Smooth muscle cell (in vitro differentiated cells): ENCODE data around the gene RASGRP4. TPM values are rescaled to one million over a fixed set of nuclear protein-coding genes. Genes with fewer than 3 reads are reported as not detected.

Source experiments
- DNase-seq: peaks from one replicate; lab custom pipeline; 2025; ENCODE audit not compliant: unreplicated experiment; lab: John Stamatoyannopoulos, UW
- H2AFZ ChIP-seq: fragments of 200-600 bp; sonication (generic); 2 replicates; pipeline ENCODE4 v1.6.0; 2016; ENCODE audit warnings: antibody characterized with exemption, low read depth, mild to moderate bottlenecking
- H3F3A ChIP-seq: fragments of 200-600 bp; sonication (generic); 2 replicates; pipeline ENCODE4 v1.6.0; 2017; ENCODE audit warnings: antibody characterized with exemption, low read depth
- H3K27ac ChIP-seq: fragments of 200-600 bp; sonication (generic); 2 replicates; pipeline ENCODE4 v1.5.1; 2016; ENCODE audit warnings: low read depth, mild to moderate bottlenecking
- H3K27me3 ChIP-seq: fragments of 200-600 bp; sonication (generic); 2 replicates; pipeline ENCODE4 v1.6.1; 2016; ENCODE audit warnings: low read depth, mild to moderate bottlenecking
- H3K36me3 ChIP-seq: fragments of 200-600 bp; sonication (generic); 2 replicates; pipeline ENCODE4 v1.5.1; 2016; ENCODE audit warnings: low read depth
- H3K4me1 ChIP-seq: fragments of 200-600 bp; sonication (generic); 2 replicates; pipeline ENCODE4 v1.5.1; 2016; ENCODE audit warnings: low read depth
- H3K4me2 ChIP-seq: fragments of 200-600 bp; sonication (generic); 2 replicates; pipeline ENCODE4 v1.6.0; 2016; ENCODE audit warnings: mild to moderate bottlenecking
- H3K4me3 ChIP-seq: fragments of 200-600 bp; sonication (generic); 2 replicates; pipeline ENCODE4 v1.5.1; 2016; ENCODE audit warnings: mild to moderate bottlenecking
- H3K79me2 ChIP-seq: fragments of 200-600 bp; sonication (generic); 2 replicates; pipeline ENCODE4 v1.6.0; 2016; ENCODE audit warnings: low read depth, mild to moderate bottlenecking
- H3K9ac ChIP-seq: fragments of 200-600 bp; sonication (generic); 2 replicates; pipeline ENCODE4 v1.6.0; 2016; ENCODE audit warnings: low read depth
- H3K9me3 ChIP-seq: fragments of 200-600 bp; sonication (generic); replicated peaks from 2 replicates; pipeline ENCODE4 v1.5.1; 2016; ENCODE audit warnings: low read depth
- H4K20me1 ChIP-seq: fragments of 200-600 bp; sonication (generic); 2 replicates; pipeline ENCODE4 v1.6.0; 2016; ENCODE audit warnings: low read depth
- CTCF ChIP-seq: fragments of 200-600 bp; sonication (generic); IDR thresholded peaks from 2 replicates; pipeline ENCODE4 v1.5.1; 2017; ENCODE audit warnings: borderline replicate concordance, mild to moderate bottlenecking, antibody characterized with exemption; ENCODE audit not compliant: insufficient read depth, poor library complexity, severe bottlenecking
- WGBS: methylation state at CpG from one replicate; pipeline ENCODE4 v1.1.7; 2016; ENCODE audit warnings: low lambda C conversion rate; 5-methylcytosine and 5-hydroxymethylcytosine counted together
- polyA plus RNA-seq: library from polyadenylated mRNA; unstranded; fragments of >200 nt; fragmentation: Nextera tagmentation; extraction: Ambion mirVana; gene quantifications from 2 replicates; pipeline ENCODE4 v1.2.1, GENCODE V29; 2016
- total RNA-seq: library from RNA; depleted of rRNA; stranded (reverse); fragments of >200 nt; gene quantifications from 2 replicates; pipeline ENCODE4 v1.2.3, GENCODE V29; 2014

The RASGRP4 gene
- total and polyA plus RNA-seq, 2 experiments from 2014 or later: not detected

DNA sequence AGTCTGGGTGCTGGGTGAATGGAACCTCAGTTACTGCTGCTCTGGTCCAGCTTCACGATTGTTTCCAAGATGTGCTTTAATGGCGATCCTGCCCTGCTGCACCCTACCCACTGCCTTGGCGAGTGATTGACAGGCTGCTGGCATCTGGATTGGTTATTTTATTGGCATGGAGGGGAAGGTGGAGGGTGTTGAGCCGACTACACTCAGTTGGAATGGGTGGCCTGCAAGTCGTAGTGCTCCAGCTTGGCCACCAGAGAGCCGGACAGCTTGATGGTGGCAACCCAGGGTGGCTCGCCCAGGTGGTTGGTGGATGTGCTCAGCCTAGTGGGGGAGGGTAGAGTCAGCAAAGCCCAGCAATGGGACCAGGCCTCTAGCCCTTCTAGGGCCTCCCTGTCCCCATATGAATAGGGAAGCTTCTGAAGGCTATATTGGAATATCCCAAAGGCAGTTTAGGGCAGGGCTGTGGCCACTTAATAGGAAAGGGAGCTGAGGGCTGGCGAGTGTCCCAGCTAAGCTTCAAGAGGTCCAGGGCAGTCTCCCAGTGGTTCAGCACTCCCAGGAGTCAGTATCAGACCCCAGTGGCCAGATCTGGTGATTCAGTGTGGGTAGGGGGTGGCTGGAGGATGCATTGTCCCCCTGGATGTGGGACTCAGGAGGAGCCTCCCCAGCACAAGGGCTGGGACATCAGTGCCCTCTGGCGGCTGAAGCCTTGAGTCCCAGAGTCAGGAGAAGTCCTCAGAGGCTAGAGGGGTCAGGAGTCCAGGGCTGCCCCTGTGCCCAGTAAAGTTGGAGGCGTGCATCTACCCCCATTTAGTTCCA, 41.6 kb downstream of the RASGRP4 start:
- WGBS: 84% methylated on average over 10 of the region's 10 CpGs
- H3K27ac ChIP-seq: no peak overlapping the region
- H3K4me2 ChIP-seq: no peak overlapping the region
- H3K27me3 ChIP-seq: no peaks in the 10 kb centered on the region
- no peaks in the 10 kb centered on the region for H3K9me3 ChIP-seq
- DNase-seq: no peak
- H3K36me3 ChIP-seq: no peaks in the 10 kb centered on the region
- no peaks in the 10 kb centered on the region for H3K4me1 ChIP-seq
- no peak overlapping the region for H3K4me3 ChIP-seq
- peaks cover 6% of the 10 kb centered on the region for H3F3A ChIP-seq
- TF ChIP-seq CTCF: peak; percentile 38
- H3K79me2 ChIP-seq: peaks cover 4% of the 10 kb centered on the region
- H3K9ac ChIP-seq: no peak overlapping the region
- peaks cover 80% of the 10 kb centered on the region for H4K20me1 ChIP-seq
- H2AFZ ChIP-seq: no peak overlapping the region

GRCh38 chr19:38383743-38384142, 42.3 kb downstream of the RASGRP4 start:
- Histone ChIP-seq H3F3A (peaks cover 6% of the 10 kb centered on the region), H3K27me3 (no peaks in the 10 kb centered on the region), H3K36me3 (no peaks in the 10 kb centered on the region), H3K4me1 (no peaks in the 10 kb centered on the region), H3K9ac (no peak overlapping the region), H3K4me3 (no peak overlapping the region), H3K79me2 (peaks cover 10% of the 10 kb centered on the region), H4K20me1 (peaks cover 87% of the 10 kb centered on the region), H3K9me3 (no peaks in the 10 kb centered on the region), H2AFZ (no peak overlapping the region), H3K4me2 (no peak overlapping the region), H3K27ac (no peak overlapping the region)
- no peak for TF ChIP-seq CTCF
- no peak for DNase-seq
- WGBS: 96% methylated on average over 2 of the region's 2 CpGs

DNA sequence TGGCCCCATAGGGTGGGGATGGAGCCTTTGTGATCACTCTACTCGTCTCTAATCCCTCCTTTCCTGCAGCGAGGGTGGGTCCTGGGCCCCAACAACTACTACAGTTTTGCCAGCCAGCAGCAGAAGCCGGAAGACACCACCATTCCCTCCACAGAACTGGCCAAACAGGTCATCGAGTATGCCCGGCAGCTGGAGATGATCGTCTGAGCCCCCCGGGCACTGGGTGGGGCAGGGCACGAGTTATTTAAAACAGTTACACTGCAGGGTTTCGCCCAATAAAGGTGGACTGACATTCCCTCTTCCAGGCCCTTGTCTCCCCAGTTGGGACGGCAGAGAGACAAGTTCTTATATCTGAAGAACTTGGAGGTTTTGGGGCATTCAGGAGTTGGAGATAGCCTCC, 42.8 kb downstream of the RASGRP4 start:
- Histone ChIP-seq H3K4me1 (no peaks in the 10 kb centered on the region), H3F3A (peaks cover 6% of the 10 kb centered on the region), H3K9me3 (no peaks in the 10 kb centered on the region), H3K27me3 (no peaks in the 10 kb centered on the region), H3K9ac (no peak overlapping the region), H2AFZ (no peak overlapping the region), H3K4me2 (no peak overlapping the region), H4K20me1 (peaks cover 92% of the 10 kb centered on the region), H3K27ac (no peak overlapping the region), H3K4me3 (no peak overlapping the region), H3K36me3 (no peaks in the 10 kb centered on the region), H3K79me2 (peaks cover 14% of the 10 kb centered on the region)
- no peak for DNase-seq
- no peak for TF ChIP-seq CTCF
- WGBS: 78% methylated on average over 10 of the region's 10 CpGs

GRCh38 chr19:38381138-38381537, 44.9 kb downstream of the RASGRP4 start:
- WGBS: 95% methylated on average over 9 of the region's 9 CpGs
- H3K36me3 ChIP-seq: no peaks in the 10 kb centered on the region
- H3K27me3 ChIP-seq: no peaks in the 10 kb centered on the region
- H3K4me3 ChIP-seq: no peak overlapping the region
- no peak overlapping the region for H3K4me2 ChIP-seq
- no peak overlapping the region for H3K27ac ChIP-seq
- no peak overlapping the region for H2AFZ ChIP-seq
- H3F3A ChIP-seq: peaks cover 6% of the 10 kb centered on the region
- TF ChIP-seq CTCF: no peak
- no peak for DNase-seq
- H3K79me2 ChIP-seq: peaks cover 34% of the 10 kb centered on the region
- H4K20me1 ChIP-seq: peaks cover 100% of the 10 kb centered on the region
- H3K9ac ChIP-seq: no peak overlapping the region
- no peaks in the 10 kb centered on the region for H3K9me3 ChIP-seq
- peaks cover 3% of the 10 kb centered on the region for H3K4me1 ChIP-seq
